ENCODE data around the gene INPP5D. TPM values are rescaled to one million over a fixed set of nuclear protein-coding genes. Genes with fewer than 3 reads are reported as not detected.

INPP5D gene
- total and polyA plus RNA-seq, 2 of the 13 experiments (the other 11 are each of a cell fraction or from before 2014, with no cell fraction given), result 16.7 to 18.0 TPM

DNA sequence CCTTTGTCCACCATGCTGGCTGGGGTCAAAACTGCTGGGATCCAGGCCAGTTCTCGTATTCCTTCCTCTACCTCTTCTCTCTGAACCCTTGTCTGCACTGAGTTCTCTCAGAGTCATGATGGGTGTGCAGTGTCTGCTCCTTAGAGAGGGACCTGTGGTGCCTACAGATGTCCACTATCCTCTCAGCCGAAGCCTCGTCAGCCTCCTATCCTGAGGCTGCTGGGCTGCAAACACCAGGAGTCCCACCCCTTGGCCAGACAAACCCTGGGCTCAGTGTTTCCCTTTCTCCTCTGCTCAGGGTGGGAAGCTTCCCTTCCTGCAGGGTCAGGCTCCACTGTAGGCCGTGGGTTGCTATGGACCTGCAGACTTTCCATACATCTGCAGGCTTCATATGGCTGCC is 2.3 kb downstream of the INPP5D start (continued):
- TF ChIP-seq FOXK1 (CRISPR knock-in tag; IDR thresholded peaks at IDR 0.05; ENCODE audit: borderline replicate concordance, low read depth) (no peak), CBFB (CRISPR knock-in tag; IDR thresholded peaks at IDR 0.05) (no peak), RAD21 (CRISPR knock-in tag; IDR thresholded peaks at IDR 0.05) (no peak), ZNF879 (CRISPR knock-in tag; IDR thresholded peaks at IDR 0.05) (no peak)
- TF ChIP-seq, protein P1, sequence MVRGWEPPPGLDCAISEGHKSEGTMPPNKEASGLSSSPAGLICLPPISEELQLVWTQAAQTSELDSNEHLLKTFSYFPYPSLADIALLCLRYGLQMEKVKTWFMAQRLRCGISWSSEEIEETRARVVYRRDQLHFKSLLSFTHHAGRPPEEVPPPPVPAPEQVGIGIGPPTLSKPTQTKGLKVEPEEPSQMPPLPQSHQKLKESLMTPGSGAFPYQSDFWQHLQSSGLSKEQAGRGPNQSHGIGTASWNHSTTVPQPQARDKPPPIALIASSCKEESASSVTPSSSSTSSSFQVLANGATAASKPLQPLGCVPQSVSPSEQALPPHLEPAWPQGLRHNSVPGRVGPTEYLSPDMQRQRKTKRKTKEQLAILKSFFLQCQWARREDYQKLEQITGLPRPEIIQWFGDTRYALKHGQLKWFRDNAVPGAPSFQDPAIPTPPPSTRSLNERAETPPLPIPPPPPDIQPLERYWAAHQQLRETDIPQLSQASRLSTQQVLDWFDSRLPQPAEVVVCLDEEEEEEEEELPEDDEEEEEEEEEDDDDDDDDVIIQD (CRISPR knock-in tag; IDR thresholded peaks at IDR 0.05; ENCODE audit: low read depth), result no peak

DNA sequence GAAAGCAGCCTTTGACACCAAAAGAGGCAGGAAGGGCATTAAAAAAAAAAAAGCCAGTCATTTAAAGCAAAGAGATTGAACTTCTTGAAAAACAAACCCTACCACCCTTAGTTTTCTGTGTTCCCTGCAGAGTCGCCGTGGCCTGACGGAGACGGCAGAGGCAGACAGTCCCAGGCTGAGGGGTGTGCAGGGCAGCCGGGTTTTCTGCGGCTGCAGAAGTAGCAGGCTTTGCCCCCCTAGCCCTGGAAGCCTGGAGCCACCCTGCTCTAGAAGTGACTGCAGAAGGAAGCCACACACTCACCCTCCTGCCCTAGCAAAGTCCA is 2.8 kb downstream of the INPP5D start:
- in situ Hi-C loops (cut with HindIII; ENCODE audit: extremely low pct_ligation_motif_present, low pct_unique_long_range_greater_than_20kb) (no loop called here), intact Hi-C loops (cut with micrococcal nuclease; ENCODE audit: unreplicated experiment) (loop anchor here (1.0 to 5.0 kb wide), 5 partner anchors 22 to 188 kb away; partner anchors contain the start of genes ATG16L1 and NGEF)
- TF ChIP-seq ZNF557 (CRISPR knock-in tag; IDR thresholded peaks at IDR 0.05), result no peak
- 0 out of 2 replicates have a peak, but pooled peaks have one; percentile 0 for TF ChIP-seq RFXAP (CRISPR knock-in tag; IDR thresholded peaks at IDR 0.05; ENCODE audit: borderline replicate concordance)
- TF ChIP-seq CHD4 (IDR thresholded peaks at IDR 0.05; ENCODE audit: borderline replicate concordance, low read length), result peak; percentile 77; the same call in 1 of the 2 replicates
- TF ChIP-seq ZNF879 (CRISPR knock-in tag; IDR thresholded peaks at IDR 0.05), result 0 out of 2 replicates have a peak, but pooled peaks have one; percentile 5
- DNase-seq (ENCODE audit: low spot score) (no peak), ATAC-seq (no peak), FAIRE-seq (no peak)
- peaks cover 88% of the 10 kb centered on the region for H3K4me1 ChIP-seq (ENCODE audit: insufficient read depth, low read length)
- ChIA-PET CTCF (ENCODE audit: low intra/inter-chr PET ratio, low total read pairs) (interaction anchor here (0.9 to 1.0 kb wide), 2 partner anchors 9 to 22 kb away, joined by 4 read pairs; no protein-coding TSS in a partner anchor), POLR2A (interaction anchor here (1.5 to 2.8 kb wide), 2 partner anchors 22 to 206 kb away, joined by 6 to 10 read pairs; no protein-coding TSS in a partner anchor)
- H3K27ac ChIP-seq (ENCODE audit: extremely low read length, insufficient read depth, low read length), result peak overlapping the region; percentile 82
- no peak overlapping the region for H2AFZ ChIP-seq (ENCODE audit: low read length)
- peak overlapping the region; percentile 97 for H3K4me2 ChIP-seq (ENCODE audit: low read depth, low read length)
- peak overlapping the region; percentile 72 for H3K9ac ChIP-seq (ENCODE audit: insufficient read depth, low read depth, low read length)
- H3K9me3 ChIP-seq (ENCODE audit: low read length), result no peaks in the 10 kb centered on the region
- no peaks in the 10 kb centered on the region; a peak in 1 of 5 replicates for H3K27me3 ChIP-seq (ENCODE audit: control insufficient read depth in 1 of 2, insufficient read depth in 2 of 2, low read length in 2 of 2)
- H3K79me2 ChIP-seq (ENCODE audit: insufficient read depth, low read length), result no peaks in the 10 kb centered on the region
- no peaks in the 10 kb centered on the region for H3K36me3 ChIP-seq (replicated peaks in 1 of 2; ENCODE audit: control insufficient read depth in 1 of 2, insufficient read depth in 2 of 2, low read length in 2 of 2)
- WGBS (ENCODE audit: low lambda C conversion rate), result 5% methylated on average over 6 of the region's 6 CpGs
- 0 out of 2 replicates have a peak, but pooled peaks cover 3% of the 10 kb centered on the region for H4K20me1 ChIP-seq (ENCODE audit: insufficient read depth, low read length)
- no TSS peak for BruUV-seq (replicated peaks)
- H3K4me3 ChIP-seq (replicated peaks in 1 of 3; ENCODE audit: insufficient read depth in 1 of 3, low read depth in 2 of 3, low read length in 3 of 3), result peak overlapping the region; percentile 66 to 87 (median 80)
